DOHH2 (cell line): ENCODE results near the gene BMPER.

Experiments
- CTCF ChIP-seq: fragments of 200-600 bp; sonication (generic); IDR thresholded peaks from one replicate; pipeline ENCODE4 v1.5.1; 2014; ENCODE audit warnings: antibody characterized with exemption, mild to moderate bottlenecking, low read depth, low read length; ENCODE audit not compliant: poor library complexity, severe bottlenecking
- EZH2phosphoT487 ChIP-seq: fragments of 200-600 bp; sonication (generic); IDR thresholded peaks from 2 replicates; pipeline ENCODE4 v1.6.1; 2017; ENCODE audit warnings: borderline replicate concordance, mild to moderate bottlenecking, antibody characterized with exemption, low read length, moderate library complexity, mixed read lengths

- no peak for TF ChIP-seq CTCF
- TF ChIP-seq EZH2phosphoT487 = no peak
Measured at GRCh38 chr7:33892945-33893344, 12.4 kb upstream of the BMPER start.
